Measurements from ENCODE around the gene INTS3.
"Not testable (repeated sequence)": the region's sequence is repeated elsewhere in the genome, so short reads cannot be mapped to it uniquely, and the experiment has no call there.

INTS3 gene

GRCh38 chr1:153752072-153752471 is 24.2 kb downstream of the INTS3 start:
- no peak for DNase-seq (ENCODE audit: low spot score)

- no peak for DNase-seq (ENCODE audit: low spot score)
These were observed 24.8 kb downstream of the INTS3 start for GRCh38 chr1:153752571-153753195.

GRCh38 chr1:153754266-153754665 is 26.4 kb downstream of the INTS3 start:
- DNase-seq (ENCODE audit: low spot score) = no peak

GRCh38 chr1:153760440-153760839 is 32.6 kb downstream of the INTS3 start:
- DNase-seq (ENCODE audit: low spot score) = no peak

GRCh38 chr1:153763365-153764225 is 35.7 kb downstream of the INTS3 start:
- DNase-seq (ENCODE audit: low spot score) = peak; percentile 55

- DNase-seq (ENCODE audit: low spot score) = no peak
These were observed 36.5 kb downstream of the INTS3 start for GRCh38 chr1:153764310-153764709.

GRCh38 chr1:153766663-153767062 is 38.8 kb downstream of the INTS3 start:
- DNase-seq (ENCODE audit: low spot score) = not testable (repeated sequence)

- DNase-seq (ENCODE audit: low spot score) = no peak
These were observed 39.7 kb downstream of the INTS3 start for GRCh38 chr1:153767519-153767918.

- DNase-seq (ENCODE audit: low spot score) = no peak
These were observed 40.7 kb downstream of the INTS3 start for GRCh38 chr1:153768316-153769181.

GRCh38 chr1:153769221-153769620 is 41.4 kb downstream of the INTS3 start:
- no peak for DNase-seq (ENCODE audit: low spot score)

GRCh38 chr1:153770797-153771196 is 42.9 kb downstream of the INTS3 start:
- no peak for DNase-seq (ENCODE audit: low spot score)

- no peak for DNase-seq (ENCODE audit: low spot score)
These were observed 43.4 kb downstream of the INTS3 start for GRCh38 chr1:153771261-153771660.

- no peak for DNase-seq (ENCODE audit: low spot score)
These were observed 44.2 kb downstream of the INTS3 start for GRCh38 chr1:153771841-153772593.

- DNase-seq (ENCODE audit: low spot score) = no peak
These were observed 45.5 kb downstream of the INTS3 start for GRCh38 chr1:153773096-153773921.

- DNase-seq (ENCODE audit: low spot score) = no peak
These were observed 46.3 kb downstream of the INTS3 start for GRCh38 chr1:153774026-153774595.

GRCh38 chr1:153774780-153775457 is 47.1 kb downstream of the INTS3 start, which contains the start of gene SLC27A3:
SLC27A3 (plus strand) TSS chr1:153775407; CDS start chr1:153775498, 91 bp downstream.
- no peak for DNase-seq (ENCODE audit: low spot score)

GRCh38 chr1:153775458-153776327 is 47.8 kb downstream of the INTS3 start:
- no peak for DNase-seq (ENCODE audit: low spot score)

GRCh38 chr1:153776352-153776751 is 48.5 kb downstream of the INTS3 start:
- no peak for DNase-seq (ENCODE audit: low spot score)
